Urothelium cell line (cell line): ENCODE results near the gene CDHR2.

Source experiments
- DNase-seq: peaks from one replicate; pipeline ENCODE4 v3.0.0; 2011; ENCODE audit warnings: low spot score, mixed read lengths
- FAIRE-seq: peaks from 2 replicates; lab custom pipeline; 2011; peaks lifted over from hg19 to GRCh38; lab: Jason Lieb, UNC

The CDHR2 gene

GRCh38 chr5:176529116-176529740 lies 19.9 kb upstream of the CDHR2 start:
- DNase-seq = no peak
- no peak for FAIRE-seq

GRCh38 chr5:176529741-176530141 lies 19.4 kb upstream of the CDHR2 start:
- DNase-seq (no peak), FAIRE-seq (no peak)

DNA sequence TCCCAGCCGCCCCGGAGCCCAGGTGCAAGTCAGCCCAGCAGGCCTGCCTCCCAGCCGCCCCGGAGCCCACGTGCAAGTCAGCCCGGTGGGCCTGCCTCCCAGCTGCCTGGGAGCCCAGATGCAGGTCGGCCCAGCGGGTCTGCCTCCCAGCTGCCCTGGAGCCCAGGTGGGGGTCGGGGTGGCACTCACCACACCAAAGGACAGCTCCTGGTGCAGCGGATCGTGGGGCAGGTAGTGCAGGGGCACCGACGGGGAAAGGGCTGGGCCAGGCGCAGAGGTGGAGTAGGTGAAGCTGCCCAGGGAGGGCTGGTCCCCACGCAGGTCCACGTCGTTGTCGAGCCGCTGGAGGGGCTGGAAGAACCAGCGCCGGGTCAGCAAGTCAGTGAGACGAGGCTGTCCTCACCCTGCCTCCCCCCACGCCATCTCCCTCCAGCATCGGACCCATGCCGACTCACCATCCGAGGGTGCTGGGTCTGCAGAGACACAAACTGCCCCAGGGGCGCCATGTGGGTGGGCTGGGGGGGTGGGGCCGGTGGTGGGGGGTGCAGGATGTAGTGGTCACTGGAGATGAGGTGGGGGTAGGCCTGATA lies 18.7 kb upstream of the CDHR2 start:
- DNase-seq (no peak), FAIRE-seq (no peak)

- no peak for FAIRE-seq
Observed at GRCh38 chr5:176530983-176531901, 17.9 kb upstream of the CDHR2 start.

GRCh38 chr5:176531902-176532493 lies 17.1 kb upstream of the CDHR2 start:
- no peak for DNase-seq
- FAIRE-seq = no peak

More at GRCh38 chr5:176530983-176531901, 17.9 kb upstream of the CDHR2 start:
- no peak for DNase-seq

DNA sequence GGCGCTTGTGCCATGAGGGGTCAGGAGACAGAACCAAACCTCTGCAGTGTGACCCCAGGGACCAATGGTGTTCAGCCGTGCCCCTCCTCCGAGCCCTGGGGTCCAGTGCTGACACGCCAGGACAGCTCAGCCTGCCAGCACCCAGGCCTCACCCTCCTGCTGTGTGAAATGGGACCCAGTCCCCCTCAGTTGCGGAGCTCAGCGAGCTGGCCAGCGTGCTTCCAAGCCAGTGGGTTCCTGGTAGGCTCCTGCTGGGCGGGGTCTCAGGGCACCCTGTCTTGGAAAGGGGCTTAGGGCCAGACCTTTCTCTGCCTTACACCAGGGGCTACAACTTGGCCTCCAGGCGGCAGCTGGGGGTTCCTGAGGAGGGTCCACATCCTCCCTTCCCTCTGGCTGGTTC lies 16.3 kb upstream of the CDHR2 start:
- FAIRE-seq (no peak), DNase-seq (no peak)

GRCh38 chr5:176533390-176533789 lies 15.8 kb upstream of the CDHR2 start:
- FAIRE-seq (no peak), DNase-seq (no peak)

- DNase-seq (no peak), FAIRE-seq (no peak)
Observed at GRCh38 chr5:176533894-176534611, 15.1 kb upstream of the CDHR2 start.

- FAIRE-seq (no peak), DNase-seq (no peak)
Observed at GRCh38 chr5:176534640-176535039, 14.5 kb upstream of the CDHR2 start.

DNA sequence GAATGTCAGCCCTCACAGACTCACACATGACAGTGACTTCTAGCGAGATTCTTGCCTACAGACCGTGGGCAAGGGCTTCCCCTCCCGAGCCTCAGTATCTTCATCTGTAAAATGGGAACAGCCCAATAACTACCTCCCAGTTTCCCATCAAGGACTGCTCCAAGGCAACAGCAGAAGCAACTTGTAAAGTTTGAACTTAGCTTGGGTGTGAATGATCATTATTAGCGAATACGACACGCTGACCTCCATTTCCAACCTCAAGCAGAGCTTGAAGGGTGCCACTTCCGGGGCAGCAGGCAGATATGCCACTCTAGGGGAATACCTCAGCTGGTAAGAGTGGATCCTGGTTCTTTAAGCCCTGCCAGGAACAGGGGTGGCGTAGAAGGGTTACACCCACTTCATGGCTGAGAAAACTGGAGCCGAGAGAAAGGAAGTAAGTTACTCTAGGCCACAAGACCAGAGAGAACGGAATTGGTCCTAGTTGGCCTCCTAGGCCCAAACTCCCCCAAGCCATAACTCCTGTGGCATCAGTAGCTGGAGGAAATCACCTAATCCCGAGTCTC lies 14.0 kb upstream of the CDHR2 start:
- no peak for DNase-seq
- FAIRE-seq = no peak

DNA sequence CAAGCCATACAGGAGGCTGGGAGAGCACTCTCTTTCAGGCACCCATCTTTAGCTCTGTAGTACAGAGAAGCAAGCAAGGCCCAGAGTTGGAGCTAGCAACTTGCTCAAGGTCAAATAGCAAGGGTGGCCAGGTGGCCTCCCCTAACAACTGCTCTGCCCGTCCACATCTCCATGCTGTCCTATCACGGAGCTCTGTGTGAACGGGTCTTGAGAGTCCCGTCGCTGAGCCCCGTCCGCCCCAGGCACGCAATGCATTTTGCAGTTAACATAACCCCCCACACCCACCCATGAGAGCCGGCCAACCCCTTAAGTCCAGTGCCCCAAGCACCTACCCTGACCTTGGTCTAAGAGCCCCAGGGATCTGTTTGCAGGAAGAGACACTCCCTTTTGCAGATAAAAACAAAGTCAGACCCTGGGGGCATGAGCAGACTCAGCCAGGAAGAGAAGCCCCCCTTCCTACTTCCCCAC lies 13.4 kb upstream of the CDHR2 start:
- no peak for DNase-seq
- FAIRE-seq = no peak

- no peak for FAIRE-seq
- peak; percentile 84 for DNase-seq
Observed at GRCh38 chr5:176536132-176536901, 12.8 kb upstream of the CDHR2 start.

DNA sequence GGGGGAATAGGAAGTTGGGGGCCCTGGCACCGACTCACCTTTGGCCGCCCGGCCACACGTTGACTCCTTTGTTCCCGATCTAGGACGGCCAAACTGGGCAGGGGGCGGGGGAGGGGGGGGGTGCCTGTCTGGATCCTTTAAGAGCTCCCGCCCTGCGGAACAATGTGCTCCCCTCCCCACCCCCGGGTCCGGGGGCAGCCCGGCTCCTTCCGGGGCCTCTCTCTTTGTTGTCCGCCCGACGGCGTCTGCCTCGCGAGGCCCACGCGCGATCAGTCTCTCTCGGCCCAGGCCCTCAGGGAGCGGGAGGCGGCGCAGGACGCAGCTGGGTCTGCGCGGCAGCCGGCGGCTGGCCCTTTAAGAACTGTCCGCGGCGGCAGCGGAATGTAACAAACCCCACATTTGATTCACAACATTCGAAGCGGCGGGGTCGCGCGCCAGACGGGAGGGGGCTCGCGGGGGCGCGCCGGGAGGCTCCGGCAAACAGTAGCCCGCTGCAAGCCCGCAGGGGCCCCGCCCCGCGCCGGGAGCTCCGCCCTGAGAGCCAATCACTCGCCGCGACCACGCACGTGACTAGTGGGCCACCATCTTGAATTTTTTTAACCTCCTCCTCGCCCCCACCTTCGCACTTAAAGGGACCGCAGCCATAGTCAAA lies 12.1 kb upstream of the CDHR2 start, which contains the start of gene RNF44:
TSS of gene RNF44 (minus strand) at position 501 of the 652 bp plus-strand sequence. CDS start 4,930 bp downstream, outside the sequence.
- FAIRE-seq (no peak), DNase-seq (peak; percentile 97)

DNA sequence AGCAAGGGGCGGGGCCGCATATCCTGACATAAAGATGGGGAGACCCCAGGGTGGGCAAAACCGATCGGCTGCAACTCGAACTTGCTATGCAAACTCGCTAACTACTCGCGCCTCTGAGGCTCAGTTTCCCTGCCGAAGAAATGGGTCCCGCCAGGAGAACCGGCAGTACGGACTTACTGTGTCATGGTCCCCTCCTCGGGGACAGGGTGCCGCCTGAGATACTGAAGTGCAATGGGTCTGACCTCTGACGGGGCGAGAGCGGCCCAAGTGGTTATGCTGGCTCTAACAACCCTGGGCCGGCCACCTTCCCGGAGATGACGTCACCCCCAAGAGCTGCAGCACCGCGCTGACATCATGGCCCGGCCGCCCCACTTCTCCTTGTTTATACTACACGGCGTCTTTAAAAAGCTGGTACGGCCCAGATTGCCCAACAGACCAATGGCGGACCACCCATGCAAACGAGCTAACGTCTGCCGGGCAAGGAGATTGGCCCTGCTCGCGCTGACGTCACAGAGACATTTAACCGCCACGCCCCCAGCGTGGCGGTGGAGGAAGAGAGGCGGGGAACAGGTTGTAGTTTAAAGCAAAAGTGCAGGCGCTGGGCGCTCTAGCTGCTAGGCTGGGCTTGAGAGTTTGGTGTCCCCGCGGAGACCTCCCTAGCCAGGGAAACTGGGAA lies 11.4 kb upstream of the CDHR2 start:
- peak; percentile 65 for FAIRE-seq
- peak; percentile 94 for DNase-seq

DNA sequence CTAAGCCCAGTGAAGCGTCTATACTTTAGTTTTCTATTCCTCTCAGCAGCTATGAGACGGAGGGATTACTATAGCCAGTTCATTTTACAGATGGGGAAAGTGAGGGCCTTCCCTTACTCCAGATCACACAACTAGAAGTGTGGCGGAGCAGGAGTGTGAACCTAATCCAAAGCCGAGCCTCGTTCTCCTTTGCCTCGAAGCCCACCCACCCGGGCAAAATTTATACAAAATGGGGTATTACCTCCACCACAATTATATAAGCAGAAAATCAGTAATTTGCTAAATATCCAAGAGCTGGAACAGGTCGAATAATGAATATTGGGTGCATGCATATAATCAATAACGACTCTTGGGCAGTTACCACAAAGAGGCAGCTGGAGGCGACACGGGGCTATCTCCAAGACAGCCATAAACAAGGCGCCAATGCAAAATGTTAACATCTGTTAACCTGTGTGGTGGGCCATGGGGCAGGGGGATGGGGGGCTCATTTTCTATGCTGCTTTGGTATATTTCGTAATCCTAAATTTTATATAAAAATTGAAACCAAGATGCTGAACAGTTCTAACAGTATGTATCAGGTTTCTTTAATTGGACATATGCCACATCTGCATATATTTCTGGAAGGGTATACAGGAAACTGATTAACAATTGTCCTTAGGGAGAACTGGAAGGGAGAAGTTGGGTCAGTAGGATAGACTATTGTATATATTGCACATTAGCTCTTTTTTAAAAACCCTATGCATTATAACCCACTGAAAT lies 10.7 kb upstream of the CDHR2 start:
- DNase-seq (no peak), FAIRE-seq (no peak)

DNA sequence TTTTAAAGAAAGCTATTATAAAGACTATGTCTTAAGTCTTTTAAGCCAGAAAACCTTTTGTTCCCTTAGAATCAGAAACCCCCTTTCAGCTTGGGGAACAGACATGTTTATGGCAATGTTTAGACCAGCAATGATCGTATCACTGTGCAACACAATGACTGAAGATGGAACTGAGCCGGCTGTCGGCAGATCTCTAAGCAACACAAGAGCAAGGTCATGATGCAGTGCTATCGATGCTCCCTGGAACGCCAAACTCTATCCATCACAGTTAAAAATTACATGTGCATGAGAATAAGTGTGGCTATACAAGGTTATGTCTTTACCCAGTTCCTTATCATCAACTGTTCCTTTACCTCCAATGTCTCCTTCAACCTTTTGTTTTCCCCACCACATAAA lies 10.2 kb upstream of the CDHR2 start:
- FAIRE-seq (no peak), DNase-seq (no peak)

GRCh38 chr5:176540476-176540899 lies 8.7 kb upstream of the CDHR2 start:
- no peak for DNase-seq
- no peak for FAIRE-seq

DNA sequence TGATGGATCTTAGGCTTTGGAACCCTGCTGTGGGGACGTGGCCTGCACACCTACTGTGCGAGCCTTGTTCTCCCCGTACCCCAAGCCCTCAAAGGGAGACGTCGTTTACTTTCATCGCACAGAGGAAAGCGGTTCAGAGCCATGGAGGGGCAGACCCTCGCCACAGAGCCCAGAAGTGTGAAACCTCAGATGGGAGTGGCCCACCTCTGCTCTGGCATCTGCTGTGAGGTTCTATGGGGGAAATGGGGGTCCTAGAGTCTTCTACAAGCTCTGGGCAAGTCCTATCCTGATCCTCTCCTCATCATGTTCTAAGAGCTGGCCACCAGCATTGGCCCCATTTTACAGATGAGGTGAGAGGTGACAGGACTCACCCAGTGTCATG lies 8.2 kb upstream of the CDHR2 start:
- FAIRE-seq (no peak), DNase-seq (no peak)
